Body of pancreas (tissue), 4 donors: ENCODE data around the gene FRAS1.

Experiments
- CTCF ChIP-seq, 7 experiments: fragments of 450-650 bp in 4 of 7; fragments of 200-600 bp in 3 of 7; sonication (generic) in 3 of 7; IDR thresholded peaks; one replicate each; pipeline ENCODE4 v1.5.1; 2016 to 2019; ENCODE audit warnings: antibody characterized with exemption in 7 of 7
- POLR2A ChIP-seq, 3 donors: fragments of 450-650 bp; IDR thresholded peaks; one replicate each; pipeline ENCODE4 v1.6.1; 2016; ENCODE audit warnings: antibody characterized with exemption in 3 of 3, mild to moderate bottlenecking in 2 of 3

- TF ChIP-seq CTCF (IDR thresholded peaks at IDR 0.05) (no peak), POLR2A (IDR thresholded peaks at IDR 0.05) (no peak)
Observed at GRCh38 chr4:78168029-78168428, 110.9 kb downstream of the FRAS1 start.
